Ishikawa (cell line): ENCODE data around the gene KLHL11.

Source experiments
- CEBPB ChIP-seq: IDR thresholded peaks from 2 replicates; pipeline ENCODE4 v1.6.1; 2012
- EP300 ChIP-seq: IDR thresholded peaks from 2 replicates; pipeline ENCODE4 v1.6.1; 2012; ENCODE audit warnings: borderline replicate concordance
- ZBTB7A ChIP-seq: IDR thresholded peaks from 2 replicates; pipeline ENCODE4 v1.6.1; 2012; ENCODE audit warnings: low read depth
- TF ChIP-seq, protein P1 (sequence below): IDR thresholded peaks from 2 replicates; pipeline ENCODE4 v1.6.1; 2012; ENCODE audit warnings: low read depth, mild to moderate bottlenecking

- TF ChIP-seq, protein P1, sequence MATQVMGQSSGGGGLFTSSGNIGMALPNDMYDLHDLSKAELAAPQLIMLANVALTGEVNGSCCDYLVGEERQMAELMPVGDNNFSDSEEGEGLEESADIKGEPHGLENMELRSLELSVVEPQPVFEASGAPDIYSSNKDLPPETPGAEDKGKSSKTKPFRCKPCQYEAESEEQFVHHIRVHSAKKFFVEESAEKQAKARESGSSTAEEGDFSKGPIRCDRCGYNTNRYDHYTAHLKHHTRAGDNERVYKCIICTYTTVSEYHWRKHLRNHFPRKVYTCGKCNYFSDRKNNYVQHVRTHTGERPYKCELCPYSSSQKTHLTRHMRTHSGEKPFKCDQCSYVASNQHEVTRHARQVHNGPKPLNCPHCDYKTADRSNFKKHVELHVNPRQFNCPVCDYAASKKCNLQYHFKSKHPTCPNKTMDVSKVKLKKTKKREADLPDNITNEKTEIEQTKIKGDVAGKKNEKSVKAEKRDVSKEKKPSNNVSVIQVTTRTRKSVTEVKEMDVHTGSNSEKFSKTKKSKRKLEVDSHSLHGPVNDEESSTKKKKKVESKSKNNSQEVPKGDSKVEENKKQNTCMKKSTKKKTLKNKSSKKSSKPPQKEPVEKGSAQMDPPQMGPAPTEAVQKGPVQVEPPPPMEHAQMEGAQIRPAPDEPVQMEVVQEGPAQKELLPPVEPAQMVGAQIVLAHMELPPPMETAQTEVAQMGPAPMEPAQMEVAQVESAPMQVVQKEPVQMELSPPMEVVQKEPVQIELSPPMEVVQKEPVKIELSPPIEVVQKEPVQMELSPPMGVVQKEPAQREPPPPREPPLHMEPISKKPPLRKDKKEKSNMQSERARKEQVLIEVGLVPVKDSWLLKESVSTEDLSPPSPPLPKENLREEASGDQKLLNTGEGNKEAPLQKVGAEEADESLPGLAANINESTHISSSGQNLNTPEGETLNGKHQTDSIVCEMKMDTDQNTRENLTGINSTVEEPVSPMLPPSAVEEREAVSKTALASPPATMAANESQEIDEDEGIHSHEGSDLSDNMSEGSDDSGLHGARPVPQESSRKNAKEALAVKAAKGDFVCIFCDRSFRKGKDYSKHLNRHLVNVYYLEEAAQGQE = no peak
- TF ChIP-seq CEBPB (no peak), EP300 (no peak), ZBTB7A (no peak)
These were observed 322 bp upstream of the KLHL11 start for GRCh38 chr17:41865596-41865893.
